Lung (tissue), 12 donors: ENCODE data around the gene PTPN22. TPM values are rescaled to one million over a fixed set of nuclear protein-coding genes. Genes with fewer than 3 reads are reported as not detected.

ENCODE experiments used
- ATAC-seq: fragments of 200-7000 bp; cut with Tn5 transposase; one replicate; pipeline ENCODE4 v1.9.1; 2020; ENCODE audit warnings: moderate number of reproducible peaks; ENCODE audit not compliant: insufficient read depth, low FRiP score
- DNase-seq, 3 donors: peaks; one replicate each; pipeline ENCODE4 v3.0.0-alpha.2; 2013 to 2017
- H3K27ac ChIP-seq, 2 donors: one replicate each; pipeline ENCODE4 v1.5.1; 2013; ENCODE audit warnings: mild to moderate bottlenecking in 2 of 2, moderate library complexity in 2 of 2, control low read depth in 1 of 2, inconsistent platforms in 1 of 2, low read depth in 1 of 2, low read length in 1 of 2
- H3K27me3 ChIP-seq, 3 donors: one replicate each; pipeline ENCODE4 v1.5.1; 2013; ENCODE audit warnings: low read length in 2 of 3; ENCODE audit not compliant: control insufficient read depth in 3 of 3, insufficient read depth in 3 of 3
- H3K36me3 ChIP-seq, 4 donors: one replicate each; pipeline ENCODE4 v1.5.1; 2013; ENCODE audit warnings: low read length in 4 of 4, mild to moderate bottlenecking in 1 of 4, moderate library complexity in 1 of 4; ENCODE audit not compliant: control insufficient read depth in 4 of 4, insufficient read depth in 4 of 4
- H3K4me1 ChIP-seq, 5 donors: one replicate each; pipeline ENCODE4 v1.5.1; 2013; ENCODE audit warnings: low read length in 5 of 5, mild to moderate bottlenecking in 2 of 5, moderate library complexity in 1 of 5; ENCODE audit not compliant: control insufficient read depth in 5 of 5, insufficient read depth in 5 of 5
- H3K4me3 ChIP-seq: one replicate; pipeline ENCODE4 v1.5.1; 2013; ENCODE audit warnings: mild to moderate bottlenecking, control low read depth, moderate library complexity
- H3K9ac ChIP-seq, 2 donors: one replicate each; pipeline ENCODE4 v1.5.1; 2013; ENCODE audit warnings: low read length in 2 of 2, control low read depth in 1 of 2; ENCODE audit not compliant: insufficient read depth in 1 of 2
- H3K9me3 ChIP-seq, 4 donors: one replicate each; pipeline ENCODE4 v1.5.1; 2013; ENCODE audit warnings: low read length in 3 of 4, mild to moderate bottlenecking in 1 of 4, moderate library complexity in 1 of 4; ENCODE audit not compliant: control insufficient read depth in 4 of 4, insufficient read depth in 3 of 4
- WGBS, 2 donors: extraction: QIAGEN DNeasy Blood & Tissue Kit; methylation state at CpG; one replicate each; pipeline ENCODE4 v1.1.7; 2013; 5-methylcytosine and 5-hydroxymethylcytosine counted together
- polyA plus RNA-seq, 2 donors: library from polyadenylated mRNA; stranded (reverse); fragments of 200-250 nt; gene quantifications; one replicate each; pipeline ENCODE4 v1.2.1, GENCODE V29; 2013
- total RNA-seq, 2 donors: library from RNA; depleted of rRNA in 1 of 2; stranded (reverse); fragments of >200 nt in 1 of 2; gene quantifications; one replicate each; pipeline ENCODE4 v1.2.1, GENCODE V29; 2014 to 2021
- TF ChIP-seq, protein P1 (sequence below): IDR thresholded peaks from 2 replicates; pipeline ENCODE4 v1.5.1; 2012; ENCODE audit warnings: mild to moderate bottlenecking; ENCODE audit errors: control extremely low read depth, extremely low read depth
- donor health status: control.
- donor health status: control.
- donor health status: Bipolar disorder and iron deficiency.
- donor health status: healthy.
- donor health status: DM: yes; HTN: yes; CAD: no.

PTPN22 gene
- total and polyA plus RNA-seq, 4 donors: 4.2 to 7.0 (median 6.1) TPM

- Histone ChIP-seq H3K9ac (no peak within 1 kb of the TSS), H3K36me3 (no peaks in the 10 kb centered on the region), H3K9me3 (no peaks in the 10 kb centered on the region), H3K27me3 (no peaks in the 10 kb centered on the region), H3K27ac (peak within 1 kb of the TSS in 1 of 2 donors; percentile 63), H3K4me3 (no peak within 1 kb of the TSS), H3K4me1 (no peaks in the 10 kb centered on the region)
- peak in 1 of 3 donors; percentile 22 for DNase-seq
- 46 to 62% methylated on average over 6 of the region's 6 CpGs for WGBS, 2 donors
- TF ChIP-seq, protein P1, sequence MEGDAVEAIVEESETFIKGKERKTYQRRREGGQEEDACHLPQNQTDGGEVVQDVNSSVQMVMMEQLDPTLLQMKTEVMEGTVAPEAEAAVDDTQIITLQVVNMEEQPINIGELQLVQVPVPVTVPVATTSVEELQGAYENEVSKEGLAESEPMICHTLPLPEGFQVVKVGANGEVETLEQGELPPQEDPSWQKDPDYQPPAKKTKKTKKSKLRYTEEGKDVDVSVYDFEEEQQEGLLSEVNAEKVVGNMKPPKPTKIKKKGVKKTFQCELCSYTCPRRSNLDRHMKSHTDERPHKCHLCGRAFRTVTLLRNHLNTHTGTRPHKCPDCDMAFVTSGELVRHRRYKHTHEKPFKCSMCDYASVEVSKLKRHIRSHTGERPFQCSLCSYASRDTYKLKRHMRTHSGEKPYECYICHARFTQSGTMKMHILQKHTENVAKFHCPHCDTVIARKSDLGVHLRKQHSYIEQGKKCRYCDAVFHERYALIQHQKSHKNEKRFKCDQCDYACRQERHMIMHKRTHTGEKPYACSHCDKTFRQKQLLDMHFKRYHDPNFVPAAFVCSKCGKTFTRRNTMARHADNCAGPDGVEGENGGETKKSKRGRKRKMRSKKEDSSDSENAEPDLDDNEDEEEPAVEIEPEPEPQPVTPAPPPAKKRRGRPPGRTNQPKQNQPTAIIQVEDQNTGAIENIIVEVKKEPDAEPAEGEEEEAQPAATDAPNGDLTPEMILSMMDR: no peak
- ATAC-seq: peak; percentile 53
Measured at GRCh38 chr1:113887402-113888175, 16.1 kb upstream of the PTPN22 start, which contains the start of gene BCL2L15. Gene BCL2L15, minus strand, starts transcription at chr1:113887581. Its CDS starts 206 bp downstream, at chr1:113887375.

GRCh38 chr1:113886417-113887401, 15.2 kb upstream of the PTPN22 start:
- DNase-seq (no peak), ATAC-seq (no peak)
- H3K4me1 ChIP-seq: no peaks in the 10 kb centered on the region
- H3K4me3 ChIP-seq: no peak overlapping the region
- H3K27ac ChIP-seq: peak overlapping the region in 1 of 2 donors; percentile 63
- no peaks in the 10 kb centered on the region for H3K27me3 ChIP-seq
- TF ChIP-seq, protein P1: no peak
- H3K36me3 ChIP-seq: no peaks in the 10 kb centered on the region
- WGBS, 2 donors: 70 to 71% methylated on average over 17 of the region's 17 CpGs
- no peak overlapping the region for H3K9ac ChIP-seq
- H3K9me3 ChIP-seq: no peaks in the 10 kb centered on the region

DNA sequence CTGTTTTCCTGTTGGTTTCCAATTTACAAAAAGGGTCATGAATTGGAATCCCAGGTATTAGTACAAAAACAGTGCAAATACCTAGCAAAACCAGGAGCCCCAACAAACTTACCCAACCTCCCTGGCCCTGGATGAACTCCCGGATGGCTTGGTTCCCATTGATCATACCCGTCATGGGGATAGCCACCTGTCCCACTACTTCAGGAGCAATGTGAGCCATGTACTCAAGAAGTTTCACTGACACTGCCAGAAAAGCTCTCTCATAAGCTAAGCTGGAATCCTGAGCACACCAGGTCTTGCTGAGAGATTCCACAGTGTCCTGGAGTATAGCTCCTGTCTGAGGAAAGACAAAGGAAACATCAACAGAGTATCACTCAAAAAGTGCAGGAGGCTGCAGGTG, 10.1 kb upstream of the PTPN22 start:
- DNase-seq: no peak
- Histone ChIP-seq H3K27me3 (no peaks in the 10 kb centered on the region), H3K27ac (no peak overlapping the region), H3K4me3 (no peak overlapping the region), H3K9me3 (no peaks in the 10 kb centered on the region), H3K4me1 (no peaks in the 10 kb centered on the region), H3K9ac (no peak overlapping the region), H3K36me3 (no peaks in the 10 kb centered on the region)
- 82 to 85% methylated on average over 2 of the region's 2 CpGs for WGBS, 2 donors
- TF ChIP-seq, protein P1: no peak
- no peak for ATAC-seq
